NCI-H524 treated with DMSO at 0.1 percent for 48 hours (cell line): ENCODE data around the gene SLIT3.

Source experiments
- DNase-seq: peaks from one replicate; lab custom pipeline; 2025; lab: John Stamatoyannopoulos, UW

Gene SLIT3

GRCh38 chr5:168961681-168962080, 339.3 kb downstream of the SLIT3 start:
- DNase-seq = no peak

- DNase-seq = no peak
Measured at GRCh38 chr5:168960497-168960896, 340.4 kb downstream of the SLIT3 start.

GRCh38 chr5:168953351-168953750, 347.6 kb downstream of the SLIT3 start:
- no peak for DNase-seq

GRCh38 chr5:168952196-168952595, 348.7 kb downstream of the SLIT3 start:
- DNase-seq = no peak

- DNase-seq = no peak
Measured at GRCh38 chr5:168951769-168952168, 349.2 kb downstream of the SLIT3 start.

- no peak for DNase-seq
Measured at GRCh38 chr5:168951356-168951755, 349.6 kb downstream of the SLIT3 start.

GRCh38 chr5:168950241-168950951, 350.5 kb downstream of the SLIT3 start:
- no peak for DNase-seq

GRCh38 chr5:168948746-168949145, 352.2 kb downstream of the SLIT3 start:
- DNase-seq = no peak

- DNase-seq = peak; percentile 37
Measured at GRCh38 chr5:168947212-168947868, 353.6 kb downstream of the SLIT3 start.

- no peak for DNase-seq
Measured at GRCh38 chr5:168946363-168946762, 354.6 kb downstream of the SLIT3 start.

- peak; percentile 94 for DNase-seq
Measured at GRCh38 chr5:168944004-168944403, 356.9 kb downstream of the SLIT3 start.

- DNase-seq = no peak
Measured at GRCh38 chr5:168943091-168943884, 357.7 kb downstream of the SLIT3 start.

GRCh38 chr5:168941901-168942300, 359.0 kb downstream of the SLIT3 start:
- no peak for DNase-seq

- DNase-seq = no peak
Measured at GRCh38 chr5:168940712-168941111, 360.2 kb downstream of the SLIT3 start.

GRCh38 chr5:168939887-168940544, 360.9 kb downstream of the SLIT3 start:
- peak; percentile 96 for DNase-seq

GRCh38 chr5:168939156-168939800, 361.7 kb downstream of the SLIT3 start:
- DNase-seq = no peak

- DNase-seq = no peak
Measured at GRCh38 chr5:168936511-168936910, 364.4 kb downstream of the SLIT3 start.

GRCh38 chr5:168935183-168935582, 365.8 kb downstream of the SLIT3 start:
- no peak for DNase-seq

GRCh38 chr5:168934169-168934568, 366.8 kb downstream of the SLIT3 start:
- no peak for DNase-seq

GRCh38 chr5:168932400-168933189, 368.3 kb downstream of the SLIT3 start:
- DNase-seq = no peak
